Thymus (tissue), 11 donors: ENCODE results near the gene MPEG1. TPM values are rescaled to one million over a fixed set of nuclear protein-coding genes. Genes with fewer than 3 reads are reported as not detected.

Source experiments
- DNase-seq, 9 donors: peaks; one replicate each; pipeline ENCODE4 v3.0.0-alpha.2; 2013; ENCODE audit warnings: low spot score in 9 of 9, low read depth in 6 of 9, missing footprints in 1 of 9
- H3K27ac ChIP-seq, 2 donors: one replicate each; pipeline ENCODE4 v1.5.1; 2013; ENCODE audit warnings: control low read depth in 1 of 2, low read depth in 1 of 2, low read length in 1 of 2, mild to moderate bottlenecking in 1 of 2, moderate library complexity in 1 of 2
- H3K27me3 ChIP-seq, 2 donors: one replicate each; pipeline ENCODE4 v1.5.1; 2013; ENCODE audit warnings: low read length in 1 of 2; ENCODE audit not compliant: control insufficient read depth in 2 of 2, insufficient read depth in 1 of 2
- H3K36me3 ChIP-seq, 2 donors: one replicate each; pipeline ENCODE4 v1.5.1; 2013; ENCODE audit warnings: low read length in 1 of 2, mild to moderate bottlenecking in 1 of 2, moderate library complexity in 1 of 2; ENCODE audit not compliant: control insufficient read depth in 2 of 2, insufficient read depth in 2 of 2
- H3K4me1 ChIP-seq, 2 donors: one replicate each; pipeline ENCODE4 v1.5.1; 2013; ENCODE audit warnings: low read length in 2 of 2; ENCODE audit not compliant: control insufficient read depth in 2 of 2, insufficient read depth in 2 of 2
- H3K4me3 ChIP-seq, 2 donors: one replicate each; pipeline ENCODE4 v1.5.1; 2013; ENCODE audit warnings: low read length in 2 of 2, control low read depth in 1 of 2, mild to moderate bottlenecking in 1 of 2
- H3K9me3 ChIP-seq, 2 donors: one replicate each; pipeline ENCODE4 v1.5.1; 2013; ENCODE audit warnings: low read length in 1 of 2, mild to moderate bottlenecking in 1 of 2; ENCODE audit not compliant: control insufficient read depth in 2 of 2, insufficient read depth in 1 of 2
- WGBS: extraction: QIAGEN DNeasy Blood & Tissue Kit; methylation state at CpG from one replicate; pipeline ENCODE4 v1.1.7; 2013; 5-methylcytosine and 5-hydroxymethylcytosine counted together
- polyA plus RNA-seq: library from polyadenylated mRNA; stranded (reverse); fragments of 200-250 nt; gene quantifications from one replicate; pipeline ENCODE4 v1.2.3, GENCODE V29; 2013
- total RNA-seq: library from RNA; stranded (reverse); fragments of 120-200 nt; gene quantifications from one replicate; pipeline ENCODE4 v1.2.4, GENCODE V29; 2013
- donor health status: healthy.

MPEG1 gene
- total and polyA plus RNA-seq, 2 donors, result 24.6 to 55.0 TPM

DNA sequence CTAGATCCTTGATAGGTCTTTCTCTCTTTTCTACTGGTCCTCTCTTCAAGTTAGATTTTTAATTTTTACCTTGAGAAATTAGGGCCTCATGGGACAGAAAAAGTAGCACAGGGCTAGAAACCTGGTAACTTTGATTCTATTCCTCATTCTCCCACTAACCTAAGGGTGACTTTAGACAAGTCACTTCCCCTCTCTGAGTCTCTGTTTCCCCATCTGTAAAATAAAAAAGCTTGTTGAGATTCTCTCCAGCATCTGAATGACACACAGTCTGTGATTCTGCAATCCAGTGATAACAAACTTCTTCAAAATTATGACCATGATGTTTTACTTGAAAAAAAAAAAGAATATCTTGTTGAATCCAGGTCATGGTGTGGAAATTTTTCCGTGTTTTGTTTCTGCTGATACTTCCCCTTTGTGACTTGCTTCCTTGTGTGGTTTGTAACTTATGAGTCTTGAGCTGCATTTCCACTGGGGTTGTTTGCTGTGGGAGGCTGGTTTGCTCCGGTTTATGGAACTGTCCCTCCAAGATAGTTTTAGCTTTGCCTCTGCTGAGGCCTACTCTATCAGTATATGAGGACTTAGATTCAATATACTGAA lies 9.8 kb upstream of the MPEG1 start:
- no peaks in the 10 kb centered on the region for H3K27me3 ChIP-seq
- H3K27ac ChIP-seq, result no peak overlapping the region
- no peak overlapping the region for H3K4me3 ChIP-seq
- no peaks in the 10 kb centered on the region for H3K36me3 ChIP-seq
- H3K9me3 ChIP-seq, result no peaks in the 10 kb centered on the region
- WGBS, result 81% methylated on average over 2 of the region's 2 CpGs
- peak in 1 of 9 donors; percentile 22 for DNase-seq
- H3K4me1 ChIP-seq, result no peaks in the 10 kb centered on the region

DNA sequence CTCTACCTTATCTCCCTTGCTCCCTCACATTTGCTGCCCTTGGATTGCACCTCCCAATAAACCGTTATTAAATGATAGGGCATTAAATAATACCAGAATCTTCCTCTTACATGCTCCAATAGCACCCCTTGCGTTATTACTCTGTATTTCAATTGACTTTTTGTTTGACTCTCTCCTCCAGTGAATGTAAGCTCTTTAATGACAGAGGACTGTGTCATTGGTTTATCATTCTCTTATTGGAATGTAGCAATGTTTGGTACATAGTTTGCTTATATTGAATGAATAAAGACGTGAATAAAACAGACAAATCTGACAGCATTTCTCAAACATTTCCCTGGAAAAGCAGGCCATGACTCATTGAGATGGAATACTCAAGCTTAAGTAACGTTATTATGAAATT lies 8.7 kb upstream of the MPEG1 start:
- H3K9me3 ChIP-seq, result no peaks in the 10 kb centered on the region
- no peak for DNase-seq
- peaks cover 0 to 5% of the 10 kb centered on the region in 2 donors for H3K4me1 ChIP-seq
- no peaks in the 10 kb centered on the region for H3K36me3 ChIP-seq
- H3K27ac ChIP-seq, result no peak overlapping the region
- WGBS, result 94% methylated on average over 4 of the region's 4 CpGs
- no peak overlapping the region for H3K4me3 ChIP-seq
- no peaks in the 10 kb centered on the region for H3K27me3 ChIP-seq

DNA sequence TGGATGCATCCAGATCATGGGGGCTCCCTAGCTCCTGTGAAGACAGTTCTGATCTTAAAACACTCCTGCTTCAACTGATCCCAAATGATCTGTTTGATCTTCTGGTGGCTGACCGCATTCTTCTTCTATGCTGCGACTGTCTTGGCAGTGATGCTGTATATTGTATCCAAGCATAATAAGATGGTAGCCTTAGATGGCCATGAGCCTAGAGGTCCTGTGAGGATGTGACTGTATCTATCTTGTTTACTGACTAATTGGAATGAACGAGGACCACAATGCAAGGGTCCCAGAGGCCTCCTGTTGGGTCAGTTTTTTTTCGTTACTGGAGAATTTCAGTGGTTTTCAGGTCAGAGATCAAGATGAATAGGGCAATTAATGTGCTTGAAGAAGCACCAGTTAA lies 7.1 kb upstream of the MPEG1 start:
- peaks cover 0 to 5% of the 10 kb centered on the region in 2 donors for H3K4me1 ChIP-seq

DNA sequence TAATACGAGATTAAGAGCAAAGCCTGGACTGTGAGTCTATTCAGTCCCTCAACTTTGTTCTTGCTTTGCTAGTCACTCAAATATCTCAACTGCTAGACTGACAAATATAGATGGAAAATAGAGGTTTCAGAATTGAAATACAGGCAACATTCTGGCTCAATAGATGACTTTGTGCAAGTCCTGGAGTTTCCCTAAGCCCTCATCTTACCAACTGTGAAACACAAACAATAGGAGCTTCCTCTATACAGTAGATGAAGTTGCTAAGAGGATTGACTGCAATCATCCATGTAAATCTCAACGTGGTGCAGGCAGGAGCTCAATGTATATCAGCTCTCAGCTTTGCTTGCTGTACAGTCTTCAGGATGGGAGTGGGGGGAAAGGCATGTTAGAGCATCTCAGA lies 6.2 kb upstream of the MPEG1 start:
- no peak overlapping the region for H3K4me3 ChIP-seq
- no peak for DNase-seq
- no peaks in the 10 kb centered on the region for H3K36me3 ChIP-seq
- no peak overlapping the region for H3K27ac ChIP-seq
- no peaks in the 10 kb centered on the region for H3K27me3 ChIP-seq
- 86% methylated on average over 2 of the region's 2 CpGs for WGBS
- H3K4me1 ChIP-seq, result peaks cover 0 to 5% of the 10 kb centered on the region in 2 donors
- H3K9me3 ChIP-seq, result no peaks in the 10 kb centered on the region

More for the DNA sequence above, 7.1 kb upstream of the MPEG1 start:
- no peak overlapping the region for H3K4me3 ChIP-seq
- 93% methylated on average over 4 of the region's 4 CpGs for WGBS
- no peak overlapping the region for H3K27ac ChIP-seq
- no peak for DNase-seq
- no peaks in the 10 kb centered on the region for H3K36me3 ChIP-seq
- no peaks in the 10 kb centered on the region for H3K9me3 ChIP-seq
- H3K27me3 ChIP-seq, result no peaks in the 10 kb centered on the region

DNA sequence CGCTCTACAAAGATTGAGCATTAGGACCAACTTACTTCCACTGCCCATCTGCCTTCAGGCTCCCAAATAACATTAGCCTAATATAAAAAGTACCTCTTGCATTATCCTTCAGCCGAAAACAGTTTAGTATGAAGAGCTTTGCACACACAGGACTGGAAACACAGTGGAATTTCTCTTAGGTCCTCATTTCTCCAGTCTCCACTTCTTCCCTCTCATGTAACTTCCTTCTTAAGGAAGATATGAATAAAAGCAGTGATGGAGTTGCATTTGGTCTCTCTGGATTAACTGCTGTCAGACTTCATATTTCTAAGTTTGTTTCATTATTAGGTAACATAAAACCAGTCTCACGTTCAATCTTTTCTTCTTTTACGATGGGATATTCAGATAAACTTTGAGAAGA lies 5.6 kb upstream of the MPEG1 start:
- H3K36me3 ChIP-seq, result no peaks in the 10 kb centered on the region
- no peak for DNase-seq
- no peaks in the 10 kb centered on the region for H3K27me3 ChIP-seq
- H3K9me3 ChIP-seq, result no peaks in the 10 kb centered on the region
- no peak overlapping the region for H3K4me3 ChIP-seq
- no peak overlapping the region for H3K27ac ChIP-seq
- peaks cover 0 to 5% of the 10 kb centered on the region in 2 donors for H3K4me1 ChIP-seq
- 97% methylated on average over 4 of the region's 4 CpGs for WGBS

DNA sequence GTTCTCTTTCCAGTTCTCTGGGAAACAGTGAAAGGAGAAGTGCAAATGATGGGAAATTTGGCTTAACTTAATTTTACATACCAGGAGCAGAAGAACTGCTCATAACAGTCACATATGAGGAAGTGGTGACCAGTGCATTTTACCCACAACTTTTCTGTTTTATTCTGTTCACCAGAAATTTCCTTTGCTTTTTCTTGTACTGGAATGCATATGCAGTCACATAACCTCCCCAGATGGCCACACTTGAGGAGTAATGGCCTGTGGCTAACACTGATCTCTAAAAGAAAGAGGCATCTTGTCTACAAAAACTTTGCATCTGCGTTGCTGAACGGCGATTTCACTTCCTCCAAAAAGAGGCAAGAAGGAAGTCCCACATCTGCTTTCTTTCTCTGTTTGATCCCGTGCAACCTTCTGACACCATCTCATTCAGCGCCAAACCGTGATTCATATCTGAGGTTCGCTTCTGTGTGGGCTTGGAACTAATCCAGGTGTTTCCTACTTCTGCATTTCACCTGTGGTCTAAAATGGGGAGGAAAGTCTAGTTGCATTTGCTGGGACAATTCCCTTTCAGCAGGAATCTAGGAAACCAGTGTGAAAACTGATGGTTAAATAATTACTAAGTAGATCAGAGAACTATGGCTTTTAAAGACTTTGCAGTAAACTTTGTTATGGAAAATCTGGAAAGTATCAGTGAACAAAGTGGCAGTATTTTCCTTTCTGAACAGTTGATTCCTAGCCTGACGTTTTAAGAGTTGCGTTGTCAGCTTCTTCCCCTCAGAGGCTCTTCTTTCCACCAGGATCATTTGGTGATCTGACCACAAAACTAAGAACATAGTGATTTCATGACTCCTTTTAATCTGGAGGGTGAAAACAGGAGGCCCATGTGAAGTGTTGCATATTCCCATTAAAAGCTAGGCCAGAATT lies 4.2 kb upstream of the MPEG1 start:
- peak in 4 of 9 donors; percentile 13 to 55 (median 21) for DNase-seq
- no peak overlapping the region for H3K27ac ChIP-seq

DNA sequence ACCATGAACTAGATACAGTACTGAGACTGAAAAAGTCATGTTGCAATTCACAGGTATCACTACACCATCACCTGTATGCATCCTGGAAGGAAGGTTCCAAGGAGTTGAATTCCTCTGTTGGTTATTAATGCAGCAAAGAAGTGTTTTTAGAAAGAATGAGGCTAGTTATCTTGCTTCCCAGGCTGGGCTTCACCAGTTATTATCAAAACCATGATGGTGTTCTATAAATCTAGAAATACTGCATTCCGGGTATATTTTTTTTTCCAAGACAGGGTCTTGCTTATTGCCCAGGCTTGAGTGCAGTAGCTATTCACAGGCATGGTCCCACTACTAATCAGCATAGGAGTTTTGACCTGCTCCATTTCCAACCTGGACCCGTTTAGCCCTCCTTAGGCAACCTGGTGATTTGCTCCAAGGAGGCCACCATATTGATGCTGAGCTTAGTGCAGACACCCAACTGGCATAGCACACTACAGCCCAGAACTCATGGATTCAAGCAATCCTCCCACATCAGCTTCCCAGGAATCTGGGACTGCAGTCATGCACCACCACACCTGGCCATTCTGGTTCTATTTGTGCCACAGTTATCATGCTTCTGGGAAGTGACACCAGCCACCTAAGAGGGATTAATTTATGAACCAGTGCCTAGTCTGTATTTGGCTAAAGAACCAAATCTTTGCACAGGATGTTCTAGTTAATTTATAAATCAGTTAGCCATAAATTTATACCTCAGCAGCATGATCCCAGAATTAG lies 1.6 kb upstream of the MPEG1 start:
- Histone ChIP-seq H3K4me1 (peaks cover 0 to 5% of the 10 kb centered on the region in 2 donors), H3K36me3 (no peaks in the 10 kb centered on the region), H3K27me3 (no peaks in the 10 kb centered on the region), H3K27ac (no peak overlapping the region), H3K4me3 (no peak overlapping the region), H3K9me3 (no peaks in the 10 kb centered on the region)
- DNase-seq, result no peak
- 95% methylated on average over 2 of the region's 2 CpGs for WGBS

More for the DNA sequence above, 4.2 kb upstream of the MPEG1 start:
- Histone ChIP-seq H3K4me1 (peaks cover 0 to 5% of the 10 kb centered on the region in 2 donors), H3K4me3 (no peak overlapping the region), H3K36me3 (no peaks in the 10 kb centered on the region), H3K27me3 (no peaks in the 10 kb centered on the region), H3K9me3 (no peaks in the 10 kb centered on the region)
- 16% methylated on average over 9 of the region's 9 CpGs for WGBS

DNA sequence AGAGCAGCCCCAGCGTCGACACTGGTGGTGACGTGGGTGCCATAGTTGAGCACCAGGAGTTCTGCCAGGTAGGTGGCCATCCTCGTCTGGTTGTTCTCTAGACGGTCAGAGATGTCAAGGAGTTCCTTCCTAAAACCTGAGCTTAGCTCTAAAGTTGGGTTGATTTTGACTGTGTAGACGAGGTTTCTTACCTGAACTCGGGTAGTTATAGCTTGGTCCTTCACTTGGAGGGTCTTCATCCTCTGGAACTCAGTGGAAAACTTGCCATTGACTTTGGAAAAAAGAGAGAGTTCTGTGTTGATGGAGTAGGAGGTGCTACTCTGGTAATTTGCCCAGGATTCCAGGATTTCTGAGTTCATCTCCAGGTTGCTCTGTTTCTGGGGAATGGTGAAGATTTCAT lies 505 bp downstream of the MPEG1 start:
- Histone ChIP-seq H3K27me3 (no peaks in the 10 kb centered on the region), H3K9me3 (no peaks in the 10 kb centered on the region), H3K36me3 (no peaks in the 10 kb centered on the region), H3K27ac (no peak overlapping the region), H3K4me1 (peaks cover 0 to 7% of the 10 kb centered on the region in 2 donors), H3K4me3 (peak overlapping the region in 1 of 2 donors; percentile 16)
- DNase-seq, result no peak
- 95% methylated on average over 7 of the region's 7 CpGs for WGBS

DNA sequence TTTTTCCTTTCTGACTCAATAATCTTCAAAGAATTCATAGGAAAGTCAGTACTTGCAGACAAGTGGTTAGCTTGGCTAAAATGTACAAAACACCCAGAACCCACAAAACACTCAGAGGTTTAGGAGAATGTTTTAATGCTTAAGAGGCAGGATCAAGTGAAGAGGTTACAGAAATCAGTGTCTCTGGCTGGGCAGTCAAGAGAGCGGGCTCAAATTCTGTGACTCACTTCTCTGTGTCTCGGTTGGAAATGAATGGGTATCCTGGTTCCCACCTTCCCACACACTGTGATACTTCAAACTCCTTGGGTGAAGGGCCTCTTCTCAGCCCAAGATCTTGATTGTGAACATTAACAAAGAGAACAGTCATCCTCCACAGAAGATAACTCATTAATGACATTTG lies 3.8 kb downstream of the MPEG1 start:
- WGBS, result 97% methylated on average over 2 of the region's 2 CpGs
- Histone ChIP-seq H3K9me3 (no peaks in the 10 kb centered on the region), H3K27ac (no peak overlapping the region), H3K4me1 (peaks cover 0 to 2% of the 10 kb centered on the region in 2 donors), H3K27me3 (no peaks in the 10 kb centered on the region), H3K36me3 (no peaks in the 10 kb centered on the region), H3K4me3 (no peak overlapping the region)
- no peak for DNase-seq
